Testis (tissue), 3 donors: Measurements from ENCODE around the gene TRIP6. TPM values are rescaled to one million over a fixed set of nuclear protein-coding genes. Genes with fewer than 3 reads are reported as not detected.

Source experiments
- DNase-seq: peaks from one replicate; pipeline ENCODE4 v3.0.0-alpha.2; 2019
- H3K27ac ChIP-seq, 2 donors: fragments of 200-600 bp; sonication (generic); one replicate each; pipeline ENCODE4 v1.5.1; 2019
- H3K27me3 ChIP-seq: fragments of 200-600 bp; sonication (generic); one replicate; pipeline ENCODE4 v1.5.1; 2019
- H3K36me3 ChIP-seq: fragments of 200-600 bp; sonication (generic); one replicate; pipeline ENCODE4 v1.5.1; 2017; ENCODE audit warnings: low read depth; ENCODE audit errors: missing control alignments
- H3K4me1 ChIP-seq: fragments of 200-600 bp; sonication (generic); one replicate; pipeline ENCODE4 v1.5.1; 2019
- H3K4me3 ChIP-seq, 2 donors: fragments of 200-600 bp; sonication (generic); one replicate each; pipeline ENCODE4 v1.5.1; 2017 to 2019
- H3K9me3 ChIP-seq: fragments of 200-600 bp; sonication (generic); one replicate; pipeline ENCODE4 v1.5.1; 2017
- POLR2A ChIP-seq: fragments of 450-650 bp; IDR thresholded peaks from one replicate; pipeline ENCODE4 v1.6.1; 2017; ENCODE audit warnings: antibody characterized with exemption, mild to moderate bottlenecking, moderate library complexity
- WGBS, 2 donors: methylation state at CpG; one replicate each; pipeline ENCODE4 v1.1.5; 2018; 5-methylcytosine and 5-hydroxymethylcytosine counted together
- intact Hi-C: fragments of 100-400 bp; cut with DNase I; formaldehyde crosslinking; loops from one replicate; pipeline ENCODE4 v1.15.1; 2023; ENCODE audit warnings: low total_unique reads
- polyA plus RNA-seq: library from polyadenylated mRNA; stranded (reverse); fragments of 350-450 nt; fragmentation: Illumina TruSeq; extraction: RNeasy Lipid Tissue Mini Kit (QIAGEN cat#74804); gene quantifications from one replicate; pipeline ENCODE4 v1.2.3, GENCODE V29; 2014; ENCODE audit warnings: low read depth, low replicate concordance; ENCODE audit not compliant: insufficient read depth
- total RNA-seq, 2 donors: library from RNA; depleted of rRNA; stranded (reverse); fragments of >200 nt; gene quantifications; one replicate each; pipeline ENCODE4 v1.2.3, GENCODE V29; 2016
- TF ChIP-seq, protein P1 (sequence below), 3 experiments: fragments of 450-650 bp in 2 of 3; fragments of 200-600 bp in 1 of 3; sonication (generic) in 1 of 3; IDR thresholded peaks; one replicate each; pipeline ENCODE4 v1.5.1; 2016 to 2019; ENCODE audit warnings: antibody characterized with exemption in 3 of 3, mild to moderate bottlenecking in 2 of 3, moderate library complexity in 1 of 3

The TRIP6 gene
- total and polyA plus RNA-seq, 3 donors from 2014 or later, result 46.8 to 99.6 (median 49.8) TPM

DNA sequence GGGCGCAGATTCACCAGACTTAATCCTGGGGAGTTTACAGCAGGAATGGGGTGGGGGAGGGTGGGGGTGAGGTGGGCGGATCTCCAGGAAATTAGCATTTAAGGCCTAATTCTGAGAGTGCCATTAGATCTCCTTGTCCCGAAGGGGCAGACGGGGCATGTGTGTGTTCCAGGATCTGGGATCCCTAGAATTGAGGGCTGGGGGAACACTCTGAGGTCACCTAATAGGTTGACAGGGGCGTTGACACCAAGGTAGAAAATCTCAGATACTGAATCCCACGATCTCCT is 30.4 kb upstream of the TRIP6 start:
- intact Hi-C loops, result no loop called here
- Histone ChIP-seq H3K27ac (peak overlapping the region; percentile 4 to 75), H3K9me3 (no peaks in the 10 kb centered on the region), H3K36me3 (no peaks in the 10 kb centered on the region), H3K27me3 (no peaks in the 10 kb centered on the region), H3K4me3 (peak overlapping the region; percentile 48 to 56), H3K4me1 (peaks cover 14% of the 10 kb centered on the region)
- 28% methylated on average over 4 to 6 of the region's 6 CpGs for WGBS, 2 donors
- no peak for TF ChIP-seq POLR2A
- TF ChIP-seq, protein P1, sequence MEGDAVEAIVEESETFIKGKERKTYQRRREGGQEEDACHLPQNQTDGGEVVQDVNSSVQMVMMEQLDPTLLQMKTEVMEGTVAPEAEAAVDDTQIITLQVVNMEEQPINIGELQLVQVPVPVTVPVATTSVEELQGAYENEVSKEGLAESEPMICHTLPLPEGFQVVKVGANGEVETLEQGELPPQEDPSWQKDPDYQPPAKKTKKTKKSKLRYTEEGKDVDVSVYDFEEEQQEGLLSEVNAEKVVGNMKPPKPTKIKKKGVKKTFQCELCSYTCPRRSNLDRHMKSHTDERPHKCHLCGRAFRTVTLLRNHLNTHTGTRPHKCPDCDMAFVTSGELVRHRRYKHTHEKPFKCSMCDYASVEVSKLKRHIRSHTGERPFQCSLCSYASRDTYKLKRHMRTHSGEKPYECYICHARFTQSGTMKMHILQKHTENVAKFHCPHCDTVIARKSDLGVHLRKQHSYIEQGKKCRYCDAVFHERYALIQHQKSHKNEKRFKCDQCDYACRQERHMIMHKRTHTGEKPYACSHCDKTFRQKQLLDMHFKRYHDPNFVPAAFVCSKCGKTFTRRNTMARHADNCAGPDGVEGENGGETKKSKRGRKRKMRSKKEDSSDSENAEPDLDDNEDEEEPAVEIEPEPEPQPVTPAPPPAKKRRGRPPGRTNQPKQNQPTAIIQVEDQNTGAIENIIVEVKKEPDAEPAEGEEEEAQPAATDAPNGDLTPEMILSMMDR (IDR thresholded peaks at IDR 0.05), result no peak
- DNase-seq, result no peak

DNA sequence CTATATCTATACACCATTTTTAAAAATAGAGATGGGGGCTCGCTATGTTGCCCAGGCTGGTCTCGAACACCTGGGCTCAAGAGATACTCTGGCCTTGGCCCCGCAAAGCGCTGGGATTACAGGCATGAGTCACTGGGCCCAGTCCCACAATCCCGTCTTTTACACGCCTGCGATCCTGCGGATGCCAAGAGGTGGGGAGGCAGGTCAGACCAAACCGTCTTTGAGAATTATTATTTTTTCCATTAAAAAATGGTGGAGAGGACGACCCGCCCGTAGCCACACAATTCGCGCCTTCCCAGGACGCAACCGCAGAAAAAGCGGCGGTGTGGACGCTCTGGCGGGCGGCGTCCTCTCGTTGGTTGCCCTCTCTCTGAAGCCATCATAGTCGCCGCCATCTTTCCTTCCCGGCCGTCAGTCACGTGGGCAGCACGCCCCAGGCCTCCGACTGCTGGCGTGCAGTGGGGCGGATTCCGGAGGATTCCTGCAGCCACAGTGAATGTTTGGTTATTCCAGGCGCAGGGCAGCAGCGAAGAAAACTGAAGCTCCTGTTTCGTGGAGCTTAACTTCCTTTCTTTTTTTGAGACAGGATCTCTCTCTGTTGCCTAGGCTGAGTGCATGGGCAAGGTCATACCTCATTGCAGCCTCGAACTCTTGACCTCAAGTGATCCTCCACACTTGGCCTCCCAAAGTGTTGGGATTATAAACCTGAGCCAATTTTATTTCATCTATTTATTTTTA is 29.9 kb upstream of the TRIP6 start:
- intact Hi-C loops, result no loop called here
- no peaks in the 10 kb centered on the region for H3K9me3 ChIP-seq
- peaks cover 14% of the 10 kb centered on the region for H3K4me1 ChIP-seq
- TF ChIP-seq POLR2A, result no peak
- TF ChIP-seq, protein P1 (IDR thresholded peaks at IDR 0.05), result no peak
- H3K27ac ChIP-seq, result peak overlapping the region; percentile 4 to 75
- no peaks in the 10 kb centered on the region for H3K36me3 ChIP-seq
- H3K27me3 ChIP-seq, result no peaks in the 10 kb centered on the region
- WGBS, 2 donors, result 1 to 3% methylated on average over 36 to 37 of the region's 37 CpGs
- DNase-seq, result peak; percentile 93
- peak overlapping the region; percentile 48 to 56 for H3K4me3 ChIP-seq

DNA sequence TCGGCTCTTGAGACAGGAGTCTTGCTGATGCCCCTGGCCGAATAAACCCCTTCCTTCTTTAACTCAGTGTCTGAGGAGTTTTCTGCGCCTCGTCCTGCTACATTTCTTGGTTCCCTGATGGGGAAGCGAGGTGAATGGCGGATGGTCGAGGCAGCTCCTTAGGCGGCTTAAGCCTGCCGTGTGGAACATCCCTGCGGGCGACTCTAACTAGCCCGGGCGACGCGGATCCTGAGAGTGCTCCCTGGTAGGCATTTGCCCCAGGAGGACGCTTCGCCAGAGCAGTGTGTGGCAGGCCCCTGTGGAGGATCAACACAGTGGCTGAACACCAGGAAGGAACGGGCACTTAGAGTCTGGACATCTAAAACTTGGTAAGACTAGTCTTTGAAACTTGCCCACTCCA is 27.8 kb upstream of the TRIP6 start:
- Histone ChIP-seq H3K27me3 (no peaks in the 10 kb centered on the region), H3K4me1 (peaks cover 14% of the 10 kb centered on the region), H3K27ac (no peak overlapping the region), H3K9me3 (no peaks in the 10 kb centered on the region), H3K36me3 (no peaks in the 10 kb centered on the region), H3K4me3 (no peak overlapping the region)
- TF ChIP-seq, protein P1 (IDR thresholded peaks at IDR 0.05), result no peak
- no peak for TF ChIP-seq POLR2A
- no peak for DNase-seq
- intact Hi-C loops, result no loop called here
- WGBS, 2 donors, result 94 to 96% methylated on average over 11 to 18 of the region's 18 CpGs

DNA sequence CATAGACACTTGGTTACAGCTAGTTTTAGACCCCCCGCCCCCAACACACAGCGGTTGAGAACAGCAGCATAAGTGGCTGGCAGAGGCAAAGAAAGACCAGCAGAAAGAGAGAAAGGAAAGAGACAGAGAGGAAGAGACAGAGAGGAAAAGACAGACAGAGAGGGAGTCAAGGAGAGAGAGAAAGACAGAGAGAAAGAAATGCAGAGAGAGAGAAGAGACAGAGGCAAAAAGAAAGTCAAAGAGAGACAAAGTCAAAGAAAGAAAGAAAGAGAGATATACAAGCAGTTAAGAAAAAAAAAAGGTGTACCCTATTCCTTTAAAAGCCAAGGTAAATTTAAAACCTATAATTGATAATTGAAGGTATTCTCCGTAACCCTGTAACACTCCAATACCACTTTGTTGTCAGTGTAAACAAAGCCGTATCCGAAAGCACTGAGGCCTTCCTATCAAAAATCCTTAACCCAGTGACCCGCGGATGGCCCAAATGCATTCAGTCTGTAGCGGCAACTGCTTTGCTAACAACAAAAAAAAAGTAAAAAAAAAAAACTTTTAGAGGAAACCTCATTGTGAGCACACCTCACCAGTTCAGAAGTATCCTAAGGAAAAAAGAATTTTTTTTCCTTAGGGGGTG is 26.6 kb upstream of the TRIP6 start:
- TF ChIP-seq, protein P1 (IDR thresholded peaks at IDR 0.05), result no peak
- TF ChIP-seq POLR2A, result no peak
- Histone ChIP-seq H3K4me1 (peaks cover 14% of the 10 kb centered on the region), H3K36me3 (no peaks in the 10 kb centered on the region), H3K9me3 (no peaks in the 10 kb centered on the region), H3K4me3 (no peak overlapping the region), H3K27me3 (no peaks in the 10 kb centered on the region), H3K27ac (no peak overlapping the region)
- no peak for DNase-seq
- intact Hi-C loops, result no loop called here
- WGBS, 2 donors, result 75 to 80% methylated on average over 8 of the region's 8 CpGs

DNA sequence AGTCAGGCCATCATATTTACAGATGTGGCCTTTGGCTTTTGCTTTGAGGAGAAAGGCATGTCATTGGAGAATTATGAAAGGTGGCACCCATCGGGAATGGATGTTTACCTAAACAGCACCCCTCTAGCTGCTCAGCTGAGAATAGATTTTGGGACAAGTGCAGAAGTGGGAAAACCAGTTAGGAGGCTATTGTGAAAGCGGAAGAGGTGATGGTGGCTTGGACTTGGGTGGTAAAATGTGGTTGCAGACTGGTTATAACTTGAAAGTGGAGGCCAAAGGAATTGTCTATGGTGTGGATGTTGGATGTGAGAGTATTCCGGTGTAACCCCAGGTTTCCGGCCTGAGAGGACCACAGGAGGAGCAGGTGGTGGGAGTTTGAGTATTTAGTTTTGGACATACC is 19.8 kb upstream of the TRIP6 start:
- Histone ChIP-seq H3K4me1 (no peaks in the 10 kb centered on the region), H3K4me3 (no peak overlapping the region), H3K9me3 (no peaks in the 10 kb centered on the region), H3K36me3 (no peaks in the 10 kb centered on the region), H3K27ac (no peak overlapping the region), H3K27me3 (no peaks in the 10 kb centered on the region)
- WGBS, 2 donors, result 96 to 98% methylated on average over 4 of the region's 4 CpGs
- TF ChIP-seq, protein P1 (IDR thresholded peaks at IDR 0.05), result no peak
- TF ChIP-seq POLR2A, result no peak
- no peak for DNase-seq
- intact Hi-C loops, result no loop called here
